H54 (cell line): ENCODE results near the gene ZNF483.

Experiments used
- DNase-seq: peaks from one replicate; pipeline ENCODE4 v3.0.0; 2011; ENCODE audit warnings: low spot score, mixed read lengths; ENCODE audit not compliant: insufficient read length
- FAIRE-seq: peaks from 3 replicates; lab custom pipeline; 2011; peaks lifted over from hg19 to GRCh38; lab: Jason Lieb, UNC
- POLR2A ChIP-seq: IDR thresholded peaks from 2 replicates; pipeline ENCODE4 v1.6.1; 2011; ENCODE audit warnings: low read depth, mild to moderate bottlenecking, low read length

ZNF483 gene

DNA sequence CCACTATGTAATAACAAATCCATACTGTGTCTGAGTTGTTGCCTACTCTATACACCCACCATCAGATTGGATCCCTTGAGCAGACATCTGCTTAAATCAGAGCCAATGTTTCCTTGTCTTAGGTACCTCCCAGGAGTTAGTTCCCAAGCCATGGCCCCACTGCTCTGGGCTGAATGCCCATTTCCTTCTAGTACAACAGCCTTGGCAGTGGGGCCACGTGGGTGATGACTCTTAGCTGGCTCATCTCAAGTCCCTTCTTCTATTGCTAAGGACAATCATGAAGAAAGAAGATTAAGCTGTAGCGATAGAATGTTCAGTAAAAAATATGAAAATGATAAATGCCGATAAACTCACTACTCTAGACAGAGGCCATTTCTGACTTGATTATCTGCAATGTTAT is 57.9 kb downstream of the ZNF483 start:
- FAIRE-seq (peak; percentile 85), DNase-seq (peak; percentile 30)
- no peak for TF ChIP-seq POLR2A

DNA sequence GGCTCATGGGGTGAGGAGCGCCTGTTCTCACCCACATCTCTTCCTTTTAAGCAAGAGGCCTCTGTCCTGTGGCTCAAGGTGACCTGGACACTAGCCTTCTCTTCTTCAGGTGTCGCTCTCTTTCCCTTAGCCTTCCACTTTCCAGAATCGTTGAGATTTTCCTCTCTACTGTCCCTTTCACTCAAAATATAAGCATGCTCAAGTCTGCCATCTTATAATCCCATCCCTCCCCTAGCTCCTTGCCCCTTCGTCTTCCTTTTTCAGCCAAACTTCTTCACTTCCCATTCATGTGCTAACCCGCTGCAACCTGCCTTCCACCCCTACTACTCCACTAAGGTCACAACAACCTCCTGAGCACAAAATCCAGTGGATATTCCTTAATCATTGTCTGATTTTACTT is 61.4 kb downstream of the ZNF483 start:
- no peak for TF ChIP-seq POLR2A
- FAIRE-seq (no peak), DNase-seq (no peak)

DNA sequence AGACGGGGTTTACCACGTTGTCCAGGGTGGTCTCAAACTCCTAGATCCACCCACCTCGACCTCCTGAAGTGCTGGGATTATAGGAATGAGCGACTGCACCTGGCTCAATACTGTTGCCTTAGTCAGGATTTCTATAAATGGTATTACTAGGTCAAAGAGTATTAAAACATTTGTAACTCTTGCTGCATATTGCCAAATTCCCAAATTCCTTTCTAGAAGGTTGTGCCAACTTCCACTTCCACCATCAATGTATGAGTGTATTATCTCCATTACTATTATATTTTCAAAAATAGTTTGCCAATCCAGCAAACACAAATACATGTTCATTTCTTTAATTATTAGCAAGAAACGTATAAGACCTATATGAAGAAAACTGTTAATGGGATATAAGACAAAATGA is 63.9 kb downstream of the ZNF483 start:
- TF ChIP-seq POLR2A = no peak
- FAIRE-seq = no peak
- DNase-seq = no peak

DNA sequence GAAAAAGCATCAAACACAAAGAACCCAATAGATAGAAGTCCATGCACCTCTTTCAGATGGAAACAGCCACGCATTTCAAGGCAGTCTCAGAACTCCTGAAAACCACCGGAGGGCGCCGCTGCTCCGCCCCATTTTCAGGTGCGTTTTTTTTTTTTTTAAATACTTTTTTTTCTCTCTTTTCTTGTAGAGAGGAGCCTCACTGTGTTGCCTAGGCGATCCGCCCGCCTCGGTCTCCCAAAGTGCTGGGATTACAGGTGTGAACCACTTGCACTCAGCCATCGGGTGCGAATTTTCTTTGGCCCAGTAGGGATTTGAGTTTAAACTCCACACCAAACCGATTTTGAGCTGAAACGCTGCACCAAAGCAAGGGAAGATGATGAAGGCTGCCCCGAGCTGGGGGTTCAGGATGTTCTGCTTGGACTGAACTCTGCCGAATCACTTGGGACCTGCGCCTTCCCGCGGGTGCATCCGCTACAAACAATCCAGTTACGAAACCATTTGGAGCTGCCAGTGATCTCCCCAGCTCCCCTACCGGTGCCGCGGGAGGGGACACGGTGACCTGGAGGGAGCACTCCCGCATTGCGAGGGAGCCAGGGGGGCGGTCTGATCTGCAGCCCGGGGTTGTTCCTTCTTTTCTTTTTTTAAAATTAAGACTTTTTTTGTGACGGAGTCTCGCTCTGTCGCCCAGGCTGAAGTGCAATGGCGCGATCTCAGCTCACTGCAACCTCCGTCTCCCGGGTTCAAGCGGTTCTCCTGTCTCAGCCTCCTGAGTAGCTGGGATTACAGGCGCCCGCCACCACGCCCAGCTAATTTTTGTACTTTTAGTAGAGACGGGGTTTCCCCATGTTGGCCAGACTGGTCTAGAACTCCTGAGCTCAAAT is 73.1 kb downstream of the ZNF483 start:
- TF ChIP-seq POLR2A = no peak
- FAIRE-seq (no peak), DNase-seq (peak; percentile 30)

DNA sequence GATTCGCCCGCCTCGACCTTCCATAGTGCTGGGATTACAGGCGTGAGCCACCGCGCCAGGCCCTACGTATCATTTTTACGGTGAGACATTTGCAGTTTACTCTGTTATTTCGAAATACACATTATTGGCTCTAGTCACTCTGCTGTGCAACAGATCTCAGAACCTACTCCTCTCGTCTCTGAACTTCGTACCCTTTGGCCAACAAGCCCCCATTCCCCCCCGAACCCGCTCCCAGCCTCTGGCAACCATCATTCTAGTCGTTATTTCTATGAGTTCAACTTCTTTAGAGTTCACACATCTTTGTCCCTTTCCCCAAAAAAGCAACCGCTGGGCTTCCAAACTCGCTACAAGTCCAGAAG is 73.7 kb downstream of the ZNF483 start:
- FAIRE-seq (peak; percentile 20), DNase-seq (no peak)
- no peak for TF ChIP-seq POLR2A

DNA sequence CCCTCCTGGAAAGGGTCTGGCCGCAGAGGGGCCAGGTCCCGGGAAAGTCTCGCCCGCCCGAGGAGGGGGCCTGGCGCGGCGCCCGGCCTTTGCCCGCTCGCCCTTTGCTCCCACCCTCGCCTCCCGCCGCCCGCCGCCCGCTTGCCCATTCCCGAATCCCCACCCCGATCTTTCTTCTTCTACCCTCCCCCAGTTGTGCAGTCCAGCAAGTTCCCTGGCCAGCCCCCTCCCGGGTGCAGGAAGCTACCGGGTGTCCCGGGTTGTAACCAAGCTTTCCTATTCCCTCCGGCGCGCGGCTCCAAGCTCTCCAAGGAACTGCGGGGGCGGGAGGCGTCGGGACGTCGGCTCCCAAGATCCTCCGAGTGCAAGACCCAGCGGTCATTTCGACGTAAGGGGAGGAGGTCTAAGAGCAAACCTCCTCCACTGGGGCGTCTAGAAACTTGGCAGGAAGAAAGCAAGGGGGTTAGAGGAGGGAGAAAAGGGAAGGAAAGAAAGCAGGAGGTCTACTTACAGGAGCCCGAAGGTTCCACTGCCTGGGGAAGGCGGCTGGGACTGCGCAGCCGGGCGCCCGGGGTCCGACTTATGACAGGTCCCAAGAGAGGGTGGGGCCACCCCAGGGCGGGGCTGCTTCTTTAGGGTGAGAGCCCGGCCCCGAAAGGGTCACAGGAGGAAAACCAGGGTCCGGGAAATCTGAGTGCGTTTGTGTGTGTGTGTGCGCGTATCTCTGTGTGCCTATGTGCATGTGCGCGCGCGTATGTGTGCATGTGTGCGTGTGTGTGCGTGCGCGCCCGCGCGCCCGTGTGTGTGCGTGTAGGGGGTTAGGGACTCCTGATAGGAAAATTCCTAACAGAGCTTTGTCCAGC is 74.3 kb downstream of the ZNF483 start, which contains the start of gene PTGR1:
Gene PTGR1 (minus strand): TSS at position 556 of the 863 bp plus-strand sequence. CDS start 2,225 bp downstream, outside the sequence.
- DNase-seq (peak; percentile 81), FAIRE-seq (peak; percentile 74)
- peak; percentile 26; the same call in 1 of the 2 replicates for TF ChIP-seq POLR2A

DNA sequence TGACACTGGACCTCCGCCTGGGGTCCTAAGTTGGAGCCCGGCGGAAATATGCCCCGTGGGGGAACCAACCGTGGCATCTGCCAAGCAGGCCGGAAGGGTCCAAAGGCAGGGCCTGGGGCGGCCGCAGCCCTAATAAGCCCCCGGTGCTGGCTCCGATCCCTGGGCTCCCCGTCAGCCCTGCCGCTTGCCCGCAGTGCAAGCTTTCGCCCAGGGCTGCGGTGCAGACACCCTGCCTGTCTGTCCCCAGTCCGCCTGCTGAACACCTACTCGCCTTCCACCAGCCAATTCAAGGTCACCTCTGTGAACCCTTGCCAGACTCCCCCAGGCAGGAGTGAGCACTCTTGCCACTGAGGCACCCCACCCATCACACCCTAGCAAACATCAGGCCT is 75.0 kb downstream of the ZNF483 start:
- DNase-seq = no peak
- no peak for TF ChIP-seq POLR2A
- FAIRE-seq = no peak

DNA sequence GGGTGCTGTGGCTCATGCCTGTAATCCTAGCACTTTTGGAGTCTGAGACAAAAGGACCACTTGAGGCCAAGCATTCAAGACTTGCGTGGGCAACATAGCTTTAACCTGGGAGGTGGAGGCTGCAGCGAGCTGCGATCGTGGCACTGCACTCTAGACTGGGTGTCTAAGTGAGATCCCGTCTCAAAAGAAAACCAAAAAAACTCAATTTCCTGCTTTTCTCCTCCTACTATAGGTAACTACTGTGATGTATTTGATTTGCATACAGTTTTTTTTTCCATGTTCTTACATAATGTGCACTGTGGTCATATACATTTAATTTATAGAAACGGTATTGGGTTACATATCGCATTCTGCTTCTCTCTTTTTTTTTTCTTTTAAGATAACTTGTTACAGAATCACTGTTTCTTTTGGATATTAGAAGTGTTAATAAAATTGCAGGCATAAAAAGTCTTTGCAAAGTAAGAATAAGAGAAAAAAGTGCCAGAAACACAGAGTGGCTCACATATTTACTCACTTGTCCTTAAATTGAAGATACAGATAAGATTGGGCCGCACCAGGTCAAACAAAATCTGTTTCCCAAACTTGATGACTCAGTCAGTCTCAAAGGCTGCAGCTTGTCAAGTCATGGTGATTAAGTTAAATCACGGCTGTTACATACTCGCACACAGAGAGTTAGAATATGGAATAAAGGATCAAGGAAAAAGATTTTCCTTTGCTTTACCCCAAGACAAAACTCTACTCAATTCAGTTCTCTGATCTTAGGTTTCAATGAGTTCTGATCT is 76.4 kb downstream of the ZNF483 start:
- DNase-seq (no peak), FAIRE-seq (peak; percentile 96)
- TF ChIP-seq POLR2A = no peak

DNA sequence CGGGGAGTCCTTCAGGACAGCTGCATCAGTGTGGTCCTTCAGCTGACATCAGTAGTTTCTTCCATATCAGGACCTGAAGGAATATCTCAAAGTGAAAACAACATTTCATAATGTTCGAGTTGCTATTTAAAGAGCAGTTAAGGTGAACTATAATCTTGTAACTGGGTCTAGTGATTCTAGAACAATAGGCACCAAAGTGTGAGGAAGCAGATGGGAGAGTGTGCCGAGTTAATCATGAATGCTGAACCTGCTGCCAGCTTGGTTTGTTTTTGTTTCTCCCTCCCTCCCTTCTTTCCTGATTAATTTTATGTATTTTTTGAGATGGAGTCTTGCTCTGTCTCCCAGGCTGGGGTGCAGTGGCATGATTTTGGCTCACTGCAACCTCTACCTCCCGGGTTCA is 78.1 kb downstream of the ZNF483 start:
- no peak for DNase-seq
- TF ChIP-seq POLR2A = no peak
- FAIRE-seq = no peak

DNA sequence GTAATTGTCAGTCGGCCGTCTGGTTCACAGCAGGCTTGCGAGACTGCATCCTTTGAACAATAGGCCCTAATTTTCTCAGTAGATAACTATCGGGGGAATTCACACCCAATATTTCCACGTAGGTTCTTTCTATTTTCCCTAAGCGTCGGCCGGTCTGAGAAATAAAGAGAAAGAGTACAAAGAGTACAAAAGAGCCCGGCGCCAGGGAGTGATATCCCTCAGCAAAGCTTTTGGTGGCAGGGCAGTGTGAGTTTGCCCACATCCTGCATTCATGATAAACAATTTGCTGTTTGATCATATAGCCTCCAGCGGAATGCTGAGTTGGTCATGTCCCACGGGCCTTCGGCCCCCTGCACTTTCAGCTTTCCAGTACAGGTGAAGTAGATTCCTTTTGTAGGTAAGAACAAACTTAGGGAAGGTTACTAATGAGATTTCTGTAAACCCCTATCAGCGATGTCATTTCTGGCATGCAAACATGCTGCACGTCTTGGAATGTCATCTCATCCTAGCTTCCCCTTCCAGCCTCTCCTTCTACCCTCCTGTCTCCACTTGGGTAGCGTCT is 79.2 kb downstream of the ZNF483 start:
- TF ChIP-seq POLR2A = no peak

DNA sequence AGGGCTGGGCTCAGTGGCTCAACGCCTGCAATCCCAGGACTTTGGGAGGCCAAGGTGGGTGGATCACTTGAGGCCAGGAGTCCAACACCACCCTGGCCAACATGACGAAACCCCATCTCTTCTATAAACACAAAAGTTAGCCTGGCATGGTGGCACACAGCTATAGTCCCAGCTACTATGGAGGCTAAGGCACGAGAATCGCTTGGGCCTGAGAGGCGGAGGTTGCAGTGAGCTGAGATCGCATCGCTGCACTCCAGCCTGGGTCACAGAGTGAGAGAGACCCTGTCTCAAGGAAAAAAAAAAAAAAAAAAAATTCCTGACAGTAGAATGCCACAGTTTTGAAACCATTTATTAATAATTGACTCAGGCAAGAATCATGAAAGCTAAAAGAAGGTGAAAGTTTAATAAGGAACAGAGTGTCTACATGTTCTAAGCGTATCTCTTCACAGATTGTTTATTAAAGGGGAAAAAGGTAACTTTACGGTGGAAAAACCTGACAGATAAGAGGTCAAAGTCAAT is 80.1 kb downstream of the ZNF483 start:
- FAIRE-seq (no peak), DNase-seq (no peak)
- no peak for TF ChIP-seq POLR2A

More for the DNA sequence above, 79.2 kb downstream of the ZNF483 start:
- DNase-seq (no peak), FAIRE-seq (no peak)

DNA sequence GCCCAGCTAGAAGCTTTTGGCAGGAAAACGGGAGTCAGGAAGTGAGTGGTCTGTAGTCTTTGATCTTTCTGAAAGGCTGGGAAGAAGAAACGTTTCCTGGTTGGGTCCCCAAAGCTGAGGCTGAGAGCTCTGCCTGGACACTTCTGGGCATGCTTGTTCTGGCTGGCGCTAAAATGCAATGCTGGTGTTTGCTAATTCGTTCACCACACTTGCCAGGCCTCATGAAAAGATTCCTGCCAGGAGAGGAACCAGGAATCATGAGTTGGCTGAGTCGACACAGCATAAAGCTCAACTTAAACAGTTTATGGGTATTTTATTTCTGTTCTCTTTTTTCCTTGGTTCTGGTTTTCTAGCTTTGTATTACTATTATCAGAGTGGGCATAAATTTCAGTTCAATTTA is 85.2 kb downstream of the ZNF483 start:
- TF ChIP-seq POLR2A = no peak
- no peak for FAIRE-seq
- no peak for DNase-seq

DNA sequence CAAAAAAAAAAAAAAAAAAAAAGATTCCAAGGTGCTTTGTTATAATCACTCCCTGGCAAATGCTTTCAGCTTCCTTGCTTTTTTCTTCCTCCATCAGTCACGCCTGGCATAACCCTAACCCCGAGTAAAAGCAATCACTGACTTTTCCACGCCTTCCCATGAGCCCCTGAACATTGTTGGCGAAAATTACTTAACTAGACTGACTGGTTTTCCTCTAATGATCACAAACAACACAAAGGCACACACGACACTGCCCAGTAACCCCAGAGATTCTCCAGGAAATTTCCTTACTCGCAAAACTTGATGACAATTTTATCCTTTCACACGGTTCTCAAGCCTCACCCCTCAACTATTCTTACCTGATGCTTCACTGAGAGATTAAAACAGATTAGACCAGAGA is 85.9 kb downstream of the ZNF483 start:
- TF ChIP-seq POLR2A = no peak
- no peak for FAIRE-seq
- no peak for DNase-seq
